Thyroid gland (tissue), 4 donors: ENCODE data around the gene WFDC11. TPM values are rescaled to one million over a fixed set of nuclear protein-coding genes. Genes with fewer than 3 reads are reported as not detected.
"Not testable (repeated sequence)": the region's sequence is repeated elsewhere in the genome, so short reads cannot be mapped to it uniquely, and the experiment has no call there.

Experiments used
- DNase-seq, 2 donors: peaks; one replicate each; pipeline ENCODE4 v3.0.0-alpha.2; 2019
- H3K27ac ChIP-seq, 3 donors: fragments of 200-600 bp; sonication (generic); 1 replicate in 2 of 3; 2 replicates in 1 of 3; pipeline ENCODE4 v1.5.1; 2016 to 2019; ENCODE audit warnings: mild to moderate bottlenecking in 1 of 3, moderate library complexity in 1 of 3
- H3K27me3 ChIP-seq: fragments of 200-600 bp; sonication (generic); one replicate; pipeline ENCODE4 v1.5.1; 2019
- H3K36me3 ChIP-seq, 2 donors: fragments of 200-600 bp; sonication (generic); one replicate each; pipeline ENCODE4 v1.5.1; 2016 to 2019
- H3K4me1 ChIP-seq, 2 donors: fragments of 200-600 bp; sonication (generic); one replicate each; pipeline ENCODE4 v1.5.1; 2017 to 2019
- H3K4me3 ChIP-seq, 3 donors: fragments of 200-600 bp; sonication (generic); replicated peaks in 1 of 3; 1 replicate in 2 of 3; 2 replicates in 1 of 3; pipeline ENCODE4 v1.5.1; 2016; ENCODE audit warnings: mild to moderate bottlenecking in 1 of 3
- H3K9me3 ChIP-seq: fragments of 200-600 bp; sonication (generic); one replicate; pipeline ENCODE4 v1.5.1; 2017
- POLR2A ChIP-seq, 2 donors: fragments of 450-650 bp; IDR thresholded peaks; one replicate each; pipeline ENCODE4 v1.6.1; 2017; ENCODE audit warnings: antibody characterized with exemption in 2 of 2, mild to moderate bottlenecking in 2 of 2, moderate library complexity in 1 of 2
- WGBS, 2 donors: methylation state at CpG; one replicate each; pipeline ENCODE4 v1.1.5; 2017; 5-methylcytosine and 5-hydroxymethylcytosine counted together
- intact Hi-C: fragments of 100-400 bp; cut with DNase I; formaldehyde crosslinking; loops from one replicate; pipeline ENCODE4 v1.15.1; 2023
- total RNA-seq, 4 donors: library from RNA; depleted of rRNA; stranded (reverse); fragments of >200 nt; gene quantifications; one replicate each; pipeline ENCODE4 v1.2.3, GENCODE V29; 2016
- TF ChIP-seq, protein P1 (sequence below), 6 experiments: fragments of 200-600 bp in 3 of 6; fragments of 450-650 bp in 3 of 6; sonication (generic) in 3 of 6; IDR thresholded peaks; one replicate each; pipeline ENCODE4 v1.5.1; 2016 to 2019; ENCODE audit warnings: antibody characterized with exemption in 6 of 6, mild to moderate bottlenecking in 2 of 6, inconsistent platforms in 1 of 6, moderate library complexity in 1 of 6

WFDC11 gene
- not detected for total RNA-seq

DNA sequence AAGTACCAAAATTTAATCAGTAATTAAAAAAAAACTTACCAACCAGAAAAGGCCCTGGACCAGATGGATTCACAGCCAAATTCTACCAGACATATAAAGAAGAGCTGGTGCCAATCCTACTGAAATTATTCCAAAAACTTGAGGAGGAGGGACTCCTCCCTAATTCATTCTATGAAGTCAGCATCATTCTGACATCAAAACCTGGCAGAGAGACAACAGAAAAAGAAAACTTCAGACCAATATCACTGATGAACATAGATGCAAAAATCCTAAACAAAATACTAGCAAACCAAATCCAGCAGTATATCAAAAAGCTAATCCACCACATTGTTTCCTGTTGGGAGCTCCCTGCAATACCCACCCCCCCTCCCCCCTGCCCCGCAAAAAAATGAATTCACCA, at the start of gene WFDC11:
Gene WFDC11 (minus strand): TSS at position 101 of the 400 bp plus-strand sequence. CDS start 19,639 bp downstream, outside the sequence.
- Histone ChIP-seq H3K36me3 (no peaks in the 10 kb centered on the region), H3K27ac (no peak within 1 kb of the TSS), H3K27me3 (no peaks in the 10 kb centered on the region), H3K4me3 (no peak within 1 kb of the TSS), H3K9me3 (no peaks in the 10 kb centered on the region), H3K4me1 (no peaks in the 10 kb centered on the region)
- TF ChIP-seq, protein P1, sequence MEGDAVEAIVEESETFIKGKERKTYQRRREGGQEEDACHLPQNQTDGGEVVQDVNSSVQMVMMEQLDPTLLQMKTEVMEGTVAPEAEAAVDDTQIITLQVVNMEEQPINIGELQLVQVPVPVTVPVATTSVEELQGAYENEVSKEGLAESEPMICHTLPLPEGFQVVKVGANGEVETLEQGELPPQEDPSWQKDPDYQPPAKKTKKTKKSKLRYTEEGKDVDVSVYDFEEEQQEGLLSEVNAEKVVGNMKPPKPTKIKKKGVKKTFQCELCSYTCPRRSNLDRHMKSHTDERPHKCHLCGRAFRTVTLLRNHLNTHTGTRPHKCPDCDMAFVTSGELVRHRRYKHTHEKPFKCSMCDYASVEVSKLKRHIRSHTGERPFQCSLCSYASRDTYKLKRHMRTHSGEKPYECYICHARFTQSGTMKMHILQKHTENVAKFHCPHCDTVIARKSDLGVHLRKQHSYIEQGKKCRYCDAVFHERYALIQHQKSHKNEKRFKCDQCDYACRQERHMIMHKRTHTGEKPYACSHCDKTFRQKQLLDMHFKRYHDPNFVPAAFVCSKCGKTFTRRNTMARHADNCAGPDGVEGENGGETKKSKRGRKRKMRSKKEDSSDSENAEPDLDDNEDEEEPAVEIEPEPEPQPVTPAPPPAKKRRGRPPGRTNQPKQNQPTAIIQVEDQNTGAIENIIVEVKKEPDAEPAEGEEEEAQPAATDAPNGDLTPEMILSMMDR (IDR thresholded peaks at IDR 0.05), result no peak
- no peak for TF ChIP-seq POLR2A (IDR thresholded peaks at IDR 0.05)
- no peak for DNase-seq
- intact Hi-C loops, result no loop called here
- 73 to 93% methylated on average over 1 of the region's 1 CpG for WGBS, 2 donors

DNA sequence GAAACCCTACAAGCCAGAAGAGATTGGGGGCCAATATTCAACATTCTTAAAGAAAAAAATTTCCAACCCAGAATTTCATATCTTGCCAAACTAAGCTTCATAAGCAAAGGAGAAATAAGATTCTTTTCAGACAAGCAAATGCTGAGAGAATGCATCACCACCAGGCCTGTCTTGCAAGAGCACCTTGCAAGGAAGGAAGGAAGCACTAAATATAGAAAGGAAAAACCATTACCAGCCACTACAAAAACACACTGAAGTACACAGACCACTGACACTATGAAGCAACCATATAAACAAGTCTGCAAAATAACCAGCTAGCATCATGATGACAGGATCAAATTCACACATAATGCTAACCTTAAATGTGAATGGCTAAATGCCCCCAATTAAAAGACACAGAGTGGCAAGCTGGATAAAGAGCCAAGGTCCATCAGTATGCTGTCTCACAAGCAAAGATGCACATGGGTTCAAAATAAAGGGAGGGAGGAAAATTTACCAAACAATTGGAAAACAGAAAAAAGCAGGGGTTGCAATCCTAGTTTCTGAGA, 46.2 kb upstream of the WFDC11 start:
- H3K27ac ChIP-seq, H3K9me3 ChIP-seq, H3K4me3 ChIP-seq, intact Hi-C loops, H3K27me3 ChIP-seq, H3K4me1 ChIP-seq, DNase-seq, H3K36me3 ChIP-seq: not testable (repeated sequence)

DNA sequence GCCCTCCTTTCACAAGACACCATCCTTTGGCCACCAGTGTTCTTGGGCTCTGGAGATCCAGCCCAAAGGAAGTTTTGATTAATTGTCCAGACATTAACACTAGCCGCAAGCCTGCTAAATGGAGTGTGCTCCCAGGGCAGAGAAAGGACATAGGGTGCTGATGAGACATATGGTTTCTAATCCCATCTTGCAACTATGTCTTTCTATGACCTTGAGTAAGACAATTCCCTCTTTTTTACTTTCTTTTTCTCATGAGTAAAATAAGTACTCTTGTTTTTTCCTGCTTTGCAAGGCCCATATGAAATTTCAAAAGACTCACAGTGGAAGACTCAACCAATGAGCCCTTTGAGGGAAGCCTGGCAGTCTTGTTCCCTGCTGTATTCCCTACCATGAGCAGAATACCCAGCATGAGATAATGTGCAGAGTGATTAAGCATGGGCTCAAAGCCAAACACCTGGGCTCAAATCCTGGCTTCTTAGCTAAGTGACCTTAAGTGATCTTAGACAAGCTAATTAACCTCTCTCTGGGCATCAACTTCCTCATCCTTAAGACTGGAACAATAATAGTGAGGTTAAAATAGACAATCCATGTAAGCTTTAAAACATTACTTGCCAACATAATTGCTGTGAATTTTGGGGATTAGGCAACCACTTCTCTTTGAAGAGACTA, 35.1 kb upstream of the WFDC11 start, which contains the start of gene WFDC10B:
Gene WFDC10B (minus strand): TSS at position 51 of the 669 bp plus-strand sequence. CDS start 19,027 bp downstream, outside the sequence.
- TF ChIP-seq, protein P1 (IDR thresholded peaks at IDR 0.05), result no peak
- no peak for TF ChIP-seq POLR2A (IDR thresholded peaks at IDR 0.05)
- no peaks in the 10 kb centered on the region for H3K27me3 ChIP-seq

DNA sequence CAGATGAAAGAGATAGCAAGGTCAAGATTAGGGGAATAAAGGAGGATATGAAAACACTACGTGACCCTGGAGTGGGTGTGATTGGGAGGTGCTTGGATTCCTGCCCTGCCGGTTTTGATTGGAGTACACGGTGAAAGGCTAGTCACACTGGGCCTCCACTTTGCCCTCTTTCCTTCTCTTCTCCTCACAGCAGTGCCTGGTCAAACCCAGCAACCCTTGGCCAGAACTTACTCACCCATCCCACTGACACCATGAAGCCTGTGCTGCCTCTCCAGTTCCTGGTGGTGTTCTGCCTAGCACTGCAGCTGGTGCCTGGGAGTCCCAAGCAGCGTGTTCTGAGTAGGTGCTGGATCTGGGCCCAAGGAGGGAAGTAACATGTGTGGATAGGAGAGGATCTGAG, 31.8 kb upstream of the WFDC11 start, which contains the start of gene WFDC13:
Gene WFDC13 (plus strand): TSS at position 166 of the 400 bp plus-strand sequence. CDS start 86 bp downstream, at position 252.
- 64 to 66% methylated on average over 4 of the region's 4 CpGs for WGBS, 2 donors
- Histone ChIP-seq H3K27me3 (no peaks in the 10 kb centered on the region), H3K4me3 (no peak within 1 kb of the TSS), H3K27ac (no peak within 1 kb of the TSS), H3K9me3 (no peaks in the 10 kb centered on the region), H3K36me3 (no peaks in the 10 kb centered on the region), H3K4me1 (no peaks in the 10 kb centered on the region)
- intact Hi-C loops, result no loop called here
- TF ChIP-seq POLR2A (IDR thresholded peaks at IDR 0.05), result no peak
- TF ChIP-seq, protein P1 (IDR thresholded peaks at IDR 0.05), result no peak
- DNase-seq, result no peak

More for the DNA sequence above, 35.1 kb upstream of the WFDC11 start, which contains the start of gene WFDC10B:
- intact Hi-C loops, result no loop called here
- H3K4me1 ChIP-seq, result no peaks in the 10 kb centered on the region
- no peaks in the 10 kb centered on the region for H3K36me3 ChIP-seq
- H3K4me3 ChIP-seq, result no peak within 1 kb of the TSS
- H3K27ac ChIP-seq, result no peak within 1 kb of the TSS
- 79% methylated on average over 1 of the region's 1 CpG for WGBS, 2 donors
- no peak for DNase-seq
- no peaks in the 10 kb centered on the region for H3K9me3 ChIP-seq

DNA sequence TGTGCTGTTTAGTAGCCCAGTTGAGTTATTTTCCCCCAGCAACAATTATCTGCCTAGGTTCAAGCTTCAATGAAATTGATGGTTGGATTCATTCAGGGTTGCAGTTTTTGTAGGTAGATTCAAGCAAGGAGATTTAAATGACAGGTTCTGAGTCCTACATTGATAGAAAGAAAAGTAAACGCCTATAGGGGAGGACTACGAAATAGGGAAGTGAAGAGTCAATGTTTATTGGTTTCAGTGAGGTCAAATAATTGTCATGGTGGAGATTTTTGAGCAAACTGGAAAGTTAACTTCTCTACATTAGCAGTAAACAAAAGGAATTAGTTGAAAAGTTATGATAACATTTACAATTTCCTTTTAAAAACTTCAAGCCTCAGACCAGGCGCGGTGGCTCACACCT, 31.1 kb upstream of the WFDC11 start:
- intact Hi-C loops, result no loop called here
- Histone ChIP-seq H3K27me3 (no peaks in the 10 kb centered on the region), H3K27ac (no peak overlapping the region), H3K4me3 (no peak overlapping the region), H3K36me3 (no peaks in the 10 kb centered on the region), H3K4me1 (no peaks in the 10 kb centered on the region), H3K9me3 (no peaks in the 10 kb centered on the region)
- 83 to 86% methylated on average over 4 of the region's 4 CpGs for WGBS, 2 donors
- no peak for DNase-seq
- TF ChIP-seq, protein P1 (IDR thresholded peaks at IDR 0.05), result no peak
- TF ChIP-seq POLR2A (IDR thresholded peaks at IDR 0.05), result no peak
